Endothelial cell (in vitro differentiated cells): ENCODE measurements around the gene KIAA2012. TPM values are rescaled to one million over a fixed set of nuclear protein-coding genes. Genes with fewer than 3 reads are reported as not detected.

Experiments used
- DNase-seq: peaks from one replicate; pipeline ENCODE4 v3.0.0; 2021; ENCODE audit warnings: low spot score
- H3K27ac Mint-ChIP-seq: one replicate; pipeline ENCODE4 v1.8.0; 2021; ENCODE audit warnings: mixed read lengths, inconsistent platforms; ENCODE audit not compliant: unreplicated experiment
- H3K27me3 Mint-ChIP-seq: one replicate; pipeline ENCODE4 v1.8.0; 2021; ENCODE audit warnings: mild to moderate bottlenecking, moderate library complexity, mixed read lengths, inconsistent platforms; ENCODE audit not compliant: unreplicated experiment
- H3K36me3 Mint-ChIP-seq: one replicate; pipeline ENCODE4 v1.8.0; 2021; ENCODE audit warnings: mild to moderate bottlenecking, low read depth, mixed read lengths, inconsistent platforms; ENCODE audit not compliant: unreplicated experiment
- H3K4me1 Mint-ChIP-seq: one replicate; pipeline ENCODE4 v1.8.0; 2021; ENCODE audit warnings: mild to moderate bottlenecking, mixed read lengths, inconsistent platforms; ENCODE audit not compliant: unreplicated experiment
- H3K4me3 Mint-ChIP-seq: one replicate; pipeline ENCODE4 v1.8.0; 2021; ENCODE audit warnings: mild to moderate bottlenecking, mixed read lengths, inconsistent platforms; ENCODE audit not compliant: unreplicated experiment
- H3K9me3 Mint-ChIP-seq: one replicate; pipeline ENCODE4 v1.8.0; 2021; ENCODE audit warnings: mixed read lengths, inconsistent platforms; ENCODE audit not compliant: unreplicated experiment
- CTCF ChIP-seq: fragments of 200-600 bp; sonication (generic); IDR thresholded peaks from one replicate; pipeline ENCODE4 v1.5.0; 2021; ENCODE audit warnings: antibody characterized with exemption; ENCODE audit not compliant: unreplicated experiment
- total RNA-seq: library from RNA; stranded (reverse); fragmentation: NEBNext Ultra II Directional; extraction: Animal tissue kit (Norgen Biotek cat#: 25700); gene quantifications from one replicate; pipeline ENCODE4 v1.2.1, GENCODE V29; 2021; ENCODE audit not compliant: unreplicated experiment

Gene KIAA2012
- total RNA-seq, 1 donor from 2014 or later, result 0.08 TPM

GRCh38 chr2:202157211-202157990 lies 84.3 kb downstream of the KIAA2012 start:
- no peak overlapping the region for H3K4me3 Mint-ChIP-seq
- no peak for TF ChIP-seq CTCF
- no peak overlapping the region for H3K27ac Mint-ChIP-seq
- no peaks in the 10 kb centered on the region for H3K9me3 Mint-ChIP-seq
- H3K4me1 Mint-ChIP-seq, result peaks cover 7% of the 10 kb centered on the region
- peaks cover 3% of the 10 kb centered on the region for H3K27me3 Mint-ChIP-seq
- no peaks in the 10 kb centered on the region for H3K36me3 Mint-ChIP-seq
- DNase-seq, result no peak

- Mint-ChIP-seq H3K36me3 (no peaks in the 10 kb centered on the region), H3K4me1 (peaks cover 5% of the 10 kb centered on the region), H3K9me3 (no peaks in the 10 kb centered on the region), H3K4me3 (no peak overlapping the region), H3K27ac (no peak overlapping the region), H3K27me3 (peaks cover 3% of the 10 kb centered on the region)
- no peak for DNase-seq
- TF ChIP-seq CTCF, result no peak
Observed at GRCh38 chr2:202158796-202159195, 85.7 kb downstream of the KIAA2012 start.

DNA sequence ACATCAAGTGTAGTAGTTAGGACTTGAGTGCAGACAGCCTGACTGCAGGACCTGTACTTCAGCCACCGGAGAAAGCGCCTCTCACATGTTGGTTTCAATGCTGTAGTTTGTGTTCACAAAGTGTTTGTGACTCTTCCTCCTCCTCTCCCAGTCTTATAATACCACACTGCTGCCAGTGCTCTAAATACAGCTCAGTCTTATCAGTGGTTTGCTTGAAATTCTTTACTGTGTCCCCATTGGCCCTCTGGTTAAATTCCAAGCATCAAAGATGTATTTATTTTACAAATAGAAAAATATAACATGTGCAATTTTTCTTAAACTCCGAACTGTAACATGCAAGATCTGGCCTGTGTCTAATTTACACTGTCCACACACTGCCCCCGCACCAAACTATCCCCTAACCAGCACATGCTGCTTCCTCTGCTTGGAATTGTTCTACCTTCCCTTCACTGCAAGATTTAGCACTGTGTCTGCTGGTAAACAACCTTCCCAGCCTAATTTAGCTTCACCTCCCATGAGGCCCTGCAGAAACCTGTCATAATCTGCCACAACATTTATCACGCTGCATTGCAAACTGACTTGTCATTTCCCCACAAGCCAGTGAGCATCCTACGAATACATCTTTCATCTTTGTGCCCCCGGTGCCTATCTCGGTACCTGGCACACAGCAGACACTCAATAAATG lies 88.2 kb downstream of the KIAA2012 start:
- Mint-ChIP-seq H3K27me3 (peaks cover 3% of the 10 kb centered on the region), H3K27ac (no peak overlapping the region), H3K36me3 (no peaks in the 10 kb centered on the region), H3K4me1 (peaks cover 5% of the 10 kb centered on the region), H3K9me3 (no peaks in the 10 kb centered on the region), H3K4me3 (no peak overlapping the region)
- TF ChIP-seq CTCF, result no peak
- DNase-seq, result no peak

DNA sequence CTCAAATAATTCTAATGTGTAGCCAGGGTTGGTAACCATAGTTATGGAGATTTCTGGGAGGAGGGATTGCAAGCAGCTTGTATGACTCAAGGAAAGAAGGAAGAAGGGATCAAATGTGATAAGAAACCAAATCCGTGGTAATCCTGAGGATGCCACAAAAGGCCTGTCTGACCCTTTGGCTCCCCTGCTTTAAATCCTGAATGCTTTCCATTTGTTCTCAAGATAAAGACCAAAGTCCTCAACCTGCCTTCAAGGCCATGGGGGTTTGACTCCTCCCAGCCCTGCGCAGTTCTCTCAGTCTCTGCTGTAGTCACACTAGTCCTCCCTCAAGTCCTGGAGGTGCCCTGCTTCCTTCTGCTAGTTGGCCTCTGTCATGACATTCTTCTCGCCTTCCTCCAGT lies 91.4 kb downstream of the KIAA2012 start:
- Mint-ChIP-seq H3K9me3 (no peaks in the 10 kb centered on the region), H3K4me1 (peaks cover 5% of the 10 kb centered on the region), H3K4me3 (no peak overlapping the region), H3K27ac (no peak overlapping the region), H3K27me3 (no peaks in the 10 kb centered on the region), H3K36me3 (no peaks in the 10 kb centered on the region)
- TF ChIP-seq CTCF, result no peak
- no peak for DNase-seq

- no peaks in the 10 kb centered on the region for H3K27me3 Mint-ChIP-seq
- H3K4me3 Mint-ChIP-seq, result no peak overlapping the region
- no peak for TF ChIP-seq CTCF
- peaks cover 5% of the 10 kb centered on the region for H3K4me1 Mint-ChIP-seq
- no peaks in the 10 kb centered on the region for H3K36me3 Mint-ChIP-seq
- H3K27ac Mint-ChIP-seq, result no peak overlapping the region
- H3K9me3 Mint-ChIP-seq, result no peaks in the 10 kb centered on the region
- no peak for DNase-seq
Observed at GRCh38 chr2:202165208-202165607, 92.2 kb downstream of the KIAA2012 start.
